OCI-LY7 (cell line): ENCODE data around the gene PTPRM. TPM values are rescaled to one million over a fixed set of nuclear protein-coding genes. Genes with fewer than 3 reads are reported as not detected.

Source experiments
- BruUV-seq: library from RNA; stranded (reverse); fragments of 400-500 nt; replicated peaks from 2 replicates; lab custom pipeline; 2021; lab: Mats Ljungman, UMichigan
- CTCF ChIA-PET: fragments of 300-600 bp; sonication (Branson Sonifier 250); formaldehyde crosslinking; loops from one replicate; lab custom pipeline; 2022; ENCODE audit warnings: antibody characterized with exemption; ENCODE audit not compliant: unreplicated experiment; lab: Charles Lee
- POLR2A ChIA-PET: fragments of 300-600 bp; sonication (Branson Sonifier 250); formaldehyde crosslinking; loops from one replicate; lab custom pipeline; 2022; ENCODE audit warnings: antibody characterized with exemption; lab: Charles Lee
- DNase-seq: peaks from one replicate; pipeline ENCODE4 v3.0.0-alpha.2; 2015; ENCODE audit warnings: low spot score
- H2AFZ ChIP-seq: fragments of 200-600 bp; sonication (generic), shearing (Covaris generic); 2 replicates; pipeline ENCODE4 v1.6.1; 2014; ENCODE audit warnings: mild to moderate bottlenecking, antibody characterized with exemption, low read length, moderate library complexity
- H3K27ac ChIP-seq: fragments of 200-600 bp; sonication (generic); 2 replicates; pipeline ENCODE4 v1.5.1; 2014; ENCODE audit warnings: mixed run types, low read depth, mild to moderate bottlenecking, moderate library complexity, low read length, inconsistent platforms; ENCODE audit not compliant: poor library complexity, severe bottlenecking
- H3K36me3 ChIP-seq: fragments of 200-600 bp; sonication (generic); 2 replicates; pipeline ENCODE4 v1.6.1; 2014; ENCODE audit warnings: mild to moderate bottlenecking, antibody characterized with exemption, low read length, moderate library complexity, mixed read lengths; ENCODE audit not compliant: insufficient read depth
- H3K4me1 ChIP-seq: fragments of 200-600 bp; sonication (generic); 2 replicates; pipeline ENCODE4 v1.5.1; 2014; ENCODE audit warnings: mild to moderate bottlenecking, low read length; ENCODE audit not compliant: insufficient read depth, poor library complexity, severe bottlenecking
- H3K4me2 ChIP-seq: fragments of 200-600 bp; sonication (generic); 2 replicates; pipeline ENCODE4 v1.6.1; 2014; ENCODE audit warnings: mild to moderate bottlenecking, low read length
- H3K4me3 ChIP-seq: fragments of 200-600 bp; sonication (generic); 2 replicates; pipeline ENCODE4 v1.5.1; 2014; ENCODE audit warnings: mild to moderate bottlenecking, low read depth, low read length; ENCODE audit not compliant: poor library complexity, severe bottlenecking
- H3K79me2 ChIP-seq: fragments of 200-600 bp; sonication (generic); 2 replicates; pipeline ENCODE4 v1.6.1; 2016; ENCODE audit warnings: low read depth, mild to moderate bottlenecking, low read length, moderate library complexity, mixed read lengths; ENCODE audit not compliant: insufficient read depth
- H3K9me2 ChIP-seq: fragments of 200-600 bp; sonication (generic); 2 replicates; pipeline ENCODE4 v1.6.1; 2016; ENCODE audit warnings: mild to moderate bottlenecking, low read length, mixed read lengths; ENCODE audit not compliant: insufficient read depth
- H3K9me3 ChIP-seq: fragments of 200-600 bp; sonication (generic); 2 replicates; pipeline ENCODE4 v1.6.1; 2014; ENCODE audit warnings: mild to moderate bottlenecking, mixed run types, low read length, mixed read lengths
- H4K20me1 ChIP-seq: fragments of 200-600 bp; sonication (generic); 2 replicates; pipeline ENCODE4 v1.6.1; 2014; ENCODE audit warnings: mild to moderate bottlenecking, antibody characterized with exemption, low read length, moderate library complexity, mixed read lengths; ENCODE audit not compliant: insufficient read depth
- EZH2phosphoT487 ChIP-seq: fragments of 200-600 bp; sonication (generic); IDR thresholded peaks from 2 replicates; pipeline ENCODE4 v1.6.1; 2018; ENCODE audit warnings: low read depth, borderline replicate concordance, mild to moderate bottlenecking, mixed run types, antibody characterized with exemption, low read length, moderate library complexity, mixed read lengths
- intact Hi-C: fragments of 100-400 bp; cut with micrococcal nuclease; formaldehyde crosslinking; loops from one replicate; pipeline ENCODE4 v1.10.0; 2022; ENCODE audit not compliant: unreplicated experiment
- total RNA-seq, 2 experiments: library from RNA; depleted of rRNA in 1 of 2; stranded (reverse); fragments of >200 nt in 1 of 2; shearing (Covaris generic) in 1 of 2; gene quantifications; 2 replicates each; pipeline ENCODE4 v1.2.3, GENCODE V29; 2014 to 2022
- TF ChIP-seq, protein P1 (sequence below): fragments of 200-600 bp; sonication (generic); conservative IDR thresholded peaks from 2 replicates; pipeline ENCODE4 v1.5.1; 2014; ENCODE audit warnings: mild to moderate bottlenecking, antibody characterized with exemption, low read length, moderate library complexity, mixed read lengths

PTPRM gene
- total RNA-seq, 2 experiments from 2014 or later: not detected

DNA sequence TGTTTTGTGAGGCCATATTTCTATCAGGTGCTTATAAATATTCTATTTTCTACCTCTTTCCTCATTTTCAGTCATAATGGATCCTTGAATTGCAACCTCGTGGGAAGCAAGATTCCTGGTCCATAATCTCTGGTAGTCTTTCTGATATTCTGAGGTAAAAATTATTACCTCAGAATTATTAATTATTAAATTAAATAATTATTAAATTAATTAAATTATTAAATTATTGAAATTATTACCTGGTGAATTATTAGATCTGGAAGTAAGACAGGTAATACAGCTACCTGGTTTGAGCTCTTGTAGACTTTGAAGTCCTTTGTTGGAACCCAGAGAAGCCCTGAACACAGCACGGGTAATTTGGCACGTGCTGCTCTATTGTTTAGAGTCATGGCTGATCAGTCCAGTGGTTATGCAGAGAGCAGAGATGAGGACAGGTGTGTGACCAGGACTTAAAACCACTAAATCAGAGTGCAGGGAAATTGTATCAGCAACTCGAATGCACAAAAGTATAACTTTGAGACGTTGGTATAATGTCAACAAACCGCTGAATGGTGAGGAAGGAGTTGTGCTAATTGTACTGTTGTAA is 46.8 kb upstream of the PTPRM start:
- Histone ChIP-seq H3K9me2 (no peaks in the 10 kb centered on the region), H2AFZ (no peak overlapping the region), H3K79me2 (no peaks in the 10 kb centered on the region), H3K4me2 (no peak overlapping the region), H3K36me3 (no peaks in the 10 kb centered on the region), H3K4me3 (no peak overlapping the region), H3K27ac (no peak overlapping the region), H3K4me1 (no peaks in the 10 kb centered on the region), H3K9me3 (no peaks in the 10 kb centered on the region), H4K20me1 (no peaks in the 10 kb centered on the region)
- TF ChIP-seq EZH2phosphoT487: no peak
- TF ChIP-seq, protein P1, sequence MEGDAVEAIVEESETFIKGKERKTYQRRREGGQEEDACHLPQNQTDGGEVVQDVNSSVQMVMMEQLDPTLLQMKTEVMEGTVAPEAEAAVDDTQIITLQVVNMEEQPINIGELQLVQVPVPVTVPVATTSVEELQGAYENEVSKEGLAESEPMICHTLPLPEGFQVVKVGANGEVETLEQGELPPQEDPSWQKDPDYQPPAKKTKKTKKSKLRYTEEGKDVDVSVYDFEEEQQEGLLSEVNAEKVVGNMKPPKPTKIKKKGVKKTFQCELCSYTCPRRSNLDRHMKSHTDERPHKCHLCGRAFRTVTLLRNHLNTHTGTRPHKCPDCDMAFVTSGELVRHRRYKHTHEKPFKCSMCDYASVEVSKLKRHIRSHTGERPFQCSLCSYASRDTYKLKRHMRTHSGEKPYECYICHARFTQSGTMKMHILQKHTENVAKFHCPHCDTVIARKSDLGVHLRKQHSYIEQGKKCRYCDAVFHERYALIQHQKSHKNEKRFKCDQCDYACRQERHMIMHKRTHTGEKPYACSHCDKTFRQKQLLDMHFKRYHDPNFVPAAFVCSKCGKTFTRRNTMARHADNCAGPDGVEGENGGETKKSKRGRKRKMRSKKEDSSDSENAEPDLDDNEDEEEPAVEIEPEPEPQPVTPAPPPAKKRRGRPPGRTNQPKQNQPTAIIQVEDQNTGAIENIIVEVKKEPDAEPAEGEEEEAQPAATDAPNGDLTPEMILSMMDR: no peak
- ChIA-PET CTCF (no interaction called here), POLR2A (no interaction called here)
- BruUV-seq: no TSS peak
- intact Hi-C loops: no loop called here
- no peak for DNase-seq

DNA sequence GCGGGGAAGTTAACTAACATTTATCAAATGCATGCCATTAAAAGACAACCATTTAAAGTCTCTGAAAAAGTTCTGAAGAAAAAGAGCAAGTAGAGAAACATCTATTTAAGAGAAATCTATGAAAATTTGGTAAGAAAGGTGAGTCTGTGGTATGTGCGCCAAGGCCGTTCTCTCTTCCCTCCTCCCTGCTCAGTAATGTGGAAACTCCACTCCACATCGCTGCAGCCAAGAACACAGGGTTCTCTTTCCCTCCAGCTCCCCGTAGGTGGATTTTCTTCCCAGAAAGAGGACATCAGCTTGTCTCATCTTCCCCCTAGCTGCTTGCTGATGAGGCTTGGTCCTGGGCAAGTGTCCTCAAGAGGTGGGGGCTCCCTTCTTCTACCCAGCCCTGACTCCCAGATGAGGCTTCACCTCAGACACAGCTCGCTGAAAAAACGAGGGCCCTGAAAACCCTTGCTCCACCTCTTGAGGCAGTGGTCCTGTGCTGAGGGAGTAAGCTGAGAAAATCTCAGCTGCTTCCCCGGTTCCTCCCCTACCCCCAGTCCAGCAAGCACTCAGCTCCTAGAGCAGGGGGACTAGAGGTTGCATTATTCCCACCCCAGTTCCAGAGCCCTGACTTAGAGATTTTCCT is 45.8 kb upstream of the PTPRM start:
- H3K9me3 ChIP-seq: no peaks in the 10 kb centered on the region
- H3K9me2 ChIP-seq: no peaks in the 10 kb centered on the region
- no peak overlapping the region for H3K27ac ChIP-seq
- no peaks in the 10 kb centered on the region for H3K4me1 ChIP-seq
- H3K4me2 ChIP-seq: no peak overlapping the region
- ChIA-PET CTCF (no interaction called here), POLR2A (no interaction called here)
- TF ChIP-seq, protein P1: no peak
- no peak for TF ChIP-seq EZH2phosphoT487
- no peaks in the 10 kb centered on the region for H4K20me1 ChIP-seq
- DNase-seq: no peak
- intact Hi-C loops: no loop called here
- H3K4me3 ChIP-seq: no peak overlapping the region
- H2AFZ ChIP-seq: no peak overlapping the region
- H3K36me3 ChIP-seq: no peaks in the 10 kb centered on the region
- no TSS peak for BruUV-seq
- H3K79me2 ChIP-seq: no peaks in the 10 kb centered on the region

DNA sequence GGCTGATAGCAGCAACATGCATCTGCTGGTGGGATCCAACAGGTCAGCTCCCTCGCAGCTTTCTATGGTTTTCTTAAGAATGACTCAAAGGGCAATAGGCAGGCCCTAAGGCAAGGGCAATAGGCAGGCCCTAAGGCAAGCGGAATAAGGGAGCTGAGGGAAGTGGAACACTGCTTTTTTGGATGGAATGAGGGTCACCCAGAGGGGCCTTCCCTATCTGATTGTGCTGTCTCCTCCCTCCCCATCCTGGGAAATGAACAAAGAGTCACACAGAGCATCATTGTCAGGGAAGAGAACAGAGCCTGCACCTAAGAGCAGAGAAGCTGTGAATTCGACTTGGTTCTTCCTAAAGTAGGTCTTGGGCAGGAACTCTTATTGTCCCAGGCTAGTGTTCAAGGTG is 43.3 kb upstream of the PTPRM start:
- Histone ChIP-seq H2AFZ (no peak overlapping the region), H3K27ac (no peak overlapping the region), H3K4me2 (no peak overlapping the region), H3K4me1 (no peaks in the 10 kb centered on the region), H4K20me1 (no peaks in the 10 kb centered on the region), H3K4me3 (no peak overlapping the region), H3K9me3 (no peaks in the 10 kb centered on the region), H3K9me2 (no peaks in the 10 kb centered on the region), H3K79me2 (no peaks in the 10 kb centered on the region), H3K36me3 (no peaks in the 10 kb centered on the region)
- TF ChIP-seq EZH2phosphoT487: no peak
- ChIA-PET POLR2A (interaction anchor here (0.7 kb wide), 1 partner anchor 243 kb away, joined by 3 read pairs; no protein-coding TSS in a partner anchor), CTCF (no interaction called here)
- intact Hi-C loops: no loop called here
- no TSS peak for BruUV-seq
- no peak for DNase-seq
